MM.1S (cell line): ENCODE results near the gene CD53.
"Not testable (repeated sequence)": the region's sequence is repeated elsewhere in the genome, so short reads cannot be mapped to it uniquely, and the experiment has no call there.

ENCODE experiments used
- DNase-seq: peaks from one replicate; pipeline ENCODE4 v3.0.0-alpha.2; 2015
- H2AFZ ChIP-seq: fragments of 300-600 bp; sonication (generic); 2 replicates; pipeline ENCODE4 v1.6.0; 2016; ENCODE audit warnings: antibody characterized with exemption, low read length
- H3F3A ChIP-seq: fragments of 300-600 bp; sonication (generic); 2 replicates; pipeline ENCODE4 v1.6.1; 2016; ENCODE audit warnings: mild to moderate bottlenecking, antibody characterized with exemption, low read length, moderate library complexity, mixed read lengths; ENCODE audit not compliant: insufficient read depth
- H3K27ac ChIP-seq: fragments of 300-600 bp; sonication (generic); 2 replicates; pipeline ENCODE4 v1.5.1; 2016; ENCODE audit warnings: mild to moderate bottlenecking, low read length
- H3K27me3 ChIP-seq: fragments of 300-600 bp; sonication (generic); replicated peaks from 2 replicates; pipeline ENCODE4 v1.6.0; 2016; ENCODE audit warnings: low read length; ENCODE audit not compliant: insufficient read depth
- H3K36me3 ChIP-seq: fragments of 300-600 bp; sonication (generic); replicated peaks from 2 replicates; pipeline ENCODE4 v1.6.1; 2016; ENCODE audit warnings: mild to moderate bottlenecking, low read length, mixed read lengths; ENCODE audit not compliant: insufficient read depth
- H3K4me1 ChIP-seq: fragments of 300-600 bp; sonication (generic); 2 replicates; pipeline ENCODE4 v1.6.1; 2016; ENCODE audit warnings: low read length, mixed read lengths
- H3K4me2 ChIP-seq: fragments of 300-600 bp; sonication (generic); 2 replicates; pipeline ENCODE4 v1.6.0; 2016; ENCODE audit warnings: low read depth, low read length
- H3K4me3 ChIP-seq: fragments of 300-600 bp; sonication (generic); 2 replicates; pipeline ENCODE4 v1.5.1; 2016; ENCODE audit warnings: low read length, mixed read lengths
- H3K79me2 ChIP-seq: fragments of 300-600 bp; sonication (generic); 2 replicates; pipeline ENCODE4 v1.6.1; 2016; ENCODE audit warnings: mixed run types, low read length, mixed read lengths
- H3K9ac ChIP-seq: fragments of 300-600 bp; sonication (generic); 2 replicates; pipeline ENCODE4 v1.6.1; 2016; ENCODE audit warnings: low read length, mixed read lengths
- H3K9me2 ChIP-seq: fragments of 300-600 bp; sonication (generic); replicated peaks from 2 replicates; pipeline ENCODE4 v1.6.1; 2016; ENCODE audit warnings: mild to moderate bottlenecking, low read length, mixed read lengths; ENCODE audit not compliant: insufficient read depth
- H3K9me3 ChIP-seq: fragments of 300-600 bp; sonication (generic); replicated peaks from 2 replicates; pipeline ENCODE4 v1.6.1; 2016; ENCODE audit warnings: mild to moderate bottlenecking, low read length, mixed read lengths; ENCODE audit not compliant: insufficient read depth
- H4K20me1 ChIP-seq: fragments of 300-600 bp; sonication (generic); 2 replicates; pipeline ENCODE4 v1.6.1; 2016; ENCODE audit warnings: mild to moderate bottlenecking, low read length, moderate library complexity, mixed read lengths; ENCODE audit not compliant: insufficient read depth
- CTCF ChIP-seq: fragments of 300-600 bp; sonication (generic); IDR thresholded peaks from 2 replicates; pipeline ENCODE4 v1.5.1; 2016; ENCODE audit warnings: antibody characterized with exemption, low read length, mixed read lengths
- EZH2 ChIP-seq: fragments of 300-600 bp; sonication (generic); optimal IDR thresholded peaks from 2 replicates; pipeline ENCODE3; 2017; ENCODE audit warnings: low read depth, mild to moderate bottlenecking, antibody characterized with exemption, low read length, mixed read lengths
- EZH2phosphoT487 ChIP-seq: fragments of 300-600 bp; sonication (generic); IDR thresholded peaks from 2 replicates; pipeline ENCODE4 v1.6.1; 2018; ENCODE audit warnings: antibody characterized with exemption, low read length

CD53 gene

GRCh38 chr1:110928191-110928590 lies 55.2 kb downstream of the CD53 start:
- no peak for DNase-seq
- H2AFZ ChIP-seq, result no peak overlapping the region
- H3K27ac ChIP-seq, result no peak overlapping the region
- no peak for TF ChIP-seq CTCF
- no peak for TF ChIP-seq EZH2phosphoT487
- TF ChIP-seq EZH2, result no peak
- no peaks in the 10 kb centered on the region for H3K36me3 ChIP-seq
- H3K4me1 ChIP-seq, result no peaks in the 10 kb centered on the region
- H3F3A ChIP-seq, result no peaks in the 10 kb centered on the region
- no peaks in the 10 kb centered on the region for H3K79me2 ChIP-seq
- no peak overlapping the region for H3K4me2 ChIP-seq
- H3K9me2 ChIP-seq, result no peaks in the 10 kb centered on the region
- H3K27me3 ChIP-seq, result no peaks in the 10 kb centered on the region
- no peaks in the 10 kb centered on the region for H3K9me3 ChIP-seq
- H4K20me1 ChIP-seq, result no peaks in the 10 kb centered on the region
- H3K4me3 ChIP-seq, result no peak overlapping the region
- H3K9ac ChIP-seq, result no peak overlapping the region

GRCh38 chr1:110928904-110929303 lies 56.0 kb downstream of the CD53 start:
- Histone ChIP-seq H3K4me1 (no peaks in the 10 kb centered on the region), H3K36me3 (no peaks in the 10 kb centered on the region), H3K79me2 (no peaks in the 10 kb centered on the region), H3K27ac (no peak overlapping the region), H4K20me1 (no peaks in the 10 kb centered on the region), H3K4me2 (no peak overlapping the region), H2AFZ (no peak overlapping the region), H3K9ac (no peak overlapping the region), H3K4me3 (no peak overlapping the region), H3K9me3 (no peaks in the 10 kb centered on the region), H3K27me3 (no peaks in the 10 kb centered on the region), H3F3A (no peaks in the 10 kb centered on the region), H3K9me2 (no peaks in the 10 kb centered on the region)
- no peak for DNase-seq
- TF ChIP-seq EZH2phosphoT487 (no peak), EZH2 (no peak), CTCF (no peak)

- not testable (repeated sequence) for H4K20me1 ChIP-seq, H3K27ac ChIP-seq, H3K27me3 ChIP-seq, H3K4me1 ChIP-seq, H2AFZ ChIP-seq, DNase-seq, H3K9ac ChIP-seq, H3K9me2 ChIP-seq, H3F3A ChIP-seq, H3K36me3 ChIP-seq, H3K79me2 ChIP-seq, H3K4me3 ChIP-seq, H3K9me3 ChIP-seq, H3K4me2 ChIP-seq
These were observed 58.1 kb downstream of the CD53 start for GRCh38 chr1:110931097-110931496.

- TF ChIP-seq EZH2 (no peak), EZH2phosphoT487 (no peak), CTCF (no peak)
- DNase-seq, result no peak
- no peaks in the 10 kb centered on the region for H3K4me1 ChIP-seq
These were observed 63.6 kb downstream of the CD53 start for GRCh38 chr1:110936567-110936966.

More at GRCh38 chr1:110936567-110936966, 63.6 kb downstream of the CD53 start:
- Histone ChIP-seq H3K9me2 (no peaks in the 10 kb centered on the region), H3K79me2 (no peaks in the 10 kb centered on the region), H2AFZ (no peak overlapping the region), H3K27me3 (no peaks in the 10 kb centered on the region), H4K20me1 (no peaks in the 10 kb centered on the region), H3K9me3 (no peaks in the 10 kb centered on the region), H3K9ac (no peak overlapping the region), H3K4me2 (no peak overlapping the region), H3F3A (no peaks in the 10 kb centered on the region), H3K4me3 (no peak overlapping the region), H3K27ac (no peak overlapping the region), H3K36me3 (no peaks in the 10 kb centered on the region)
